NCI-H187 (cell line): ENCODE results near the gene RPH3AL.
"Not testable (repeated sequence)": the region's sequence is repeated elsewhere in the genome, so short reads cannot be mapped to it uniquely, and the experiment has no call there.

ENCODE experiments used
- DNase-seq, 2 experiments: peaks; one replicate each; lab custom pipeline; 2025; lab: John Stamatoyannopoulos, UW

The RPH3AL gene

DNA sequence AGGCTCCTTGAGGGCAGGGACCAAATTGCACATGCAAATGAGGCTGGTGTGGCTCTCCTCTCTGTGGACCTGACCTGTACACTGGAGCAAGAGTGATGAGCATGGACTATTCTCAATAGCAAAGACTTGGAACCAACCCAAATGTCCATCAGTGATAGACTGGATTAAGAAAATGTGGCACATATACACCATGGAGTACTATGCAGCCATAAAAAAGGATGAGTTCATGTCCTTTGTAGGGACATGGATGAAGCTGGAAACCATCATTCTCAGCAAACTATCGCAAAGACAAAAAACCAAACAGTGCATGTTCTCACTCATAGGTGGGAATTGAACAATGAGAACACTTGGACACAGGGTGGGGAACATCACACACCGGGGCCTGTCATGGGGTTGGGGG is 128.0 kb downstream of the RPH3AL start:
- DNase-seq: not testable (repeated sequence)

DNA sequence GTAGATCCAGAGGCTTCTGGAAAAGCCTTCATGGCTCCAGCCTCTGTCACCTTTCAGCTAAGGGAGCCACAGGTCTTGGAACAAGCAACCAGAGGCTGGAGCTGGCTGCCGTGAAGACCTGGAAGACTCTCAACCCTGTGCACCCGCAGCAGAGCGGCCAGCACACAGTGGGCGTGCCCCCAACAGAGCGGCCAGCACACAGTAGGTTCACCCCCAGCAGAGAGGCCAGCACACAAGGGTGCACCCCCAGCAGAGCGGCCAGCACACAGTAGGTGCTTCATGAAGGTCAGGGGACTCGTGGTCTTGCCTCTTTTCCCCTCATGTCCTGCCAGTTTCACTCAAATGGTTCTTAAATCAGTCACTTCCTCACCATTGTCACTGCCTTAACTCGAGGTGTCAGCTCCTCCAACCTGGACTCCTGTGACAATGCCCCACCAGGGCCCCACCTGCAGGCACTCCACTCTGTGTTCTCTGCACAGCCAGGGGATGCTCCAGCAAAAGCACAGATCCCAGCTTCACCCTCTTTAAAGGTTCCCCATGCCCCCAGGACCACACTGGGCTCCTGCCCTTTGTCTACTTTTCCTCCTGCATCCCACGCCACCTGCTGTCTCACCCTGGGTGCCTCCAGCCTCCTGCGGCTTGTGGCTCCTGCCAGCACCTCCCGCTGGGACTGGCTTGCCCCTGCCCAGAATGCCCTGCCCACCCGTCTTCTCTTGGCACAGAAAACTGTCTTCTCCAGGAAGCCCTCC is 128.7 kb downstream of the RPH3AL start:
- no peak for DNase-seq

GRCh38 chr17:222172-222571 is 130.4 kb downstream of the RPH3AL start:
- DNase-seq: no peak

- DNase-seq: no peak
Measured at GRCh38 chr17:219696-220095, 132.9 kb downstream of the RPH3AL start.

DNA sequence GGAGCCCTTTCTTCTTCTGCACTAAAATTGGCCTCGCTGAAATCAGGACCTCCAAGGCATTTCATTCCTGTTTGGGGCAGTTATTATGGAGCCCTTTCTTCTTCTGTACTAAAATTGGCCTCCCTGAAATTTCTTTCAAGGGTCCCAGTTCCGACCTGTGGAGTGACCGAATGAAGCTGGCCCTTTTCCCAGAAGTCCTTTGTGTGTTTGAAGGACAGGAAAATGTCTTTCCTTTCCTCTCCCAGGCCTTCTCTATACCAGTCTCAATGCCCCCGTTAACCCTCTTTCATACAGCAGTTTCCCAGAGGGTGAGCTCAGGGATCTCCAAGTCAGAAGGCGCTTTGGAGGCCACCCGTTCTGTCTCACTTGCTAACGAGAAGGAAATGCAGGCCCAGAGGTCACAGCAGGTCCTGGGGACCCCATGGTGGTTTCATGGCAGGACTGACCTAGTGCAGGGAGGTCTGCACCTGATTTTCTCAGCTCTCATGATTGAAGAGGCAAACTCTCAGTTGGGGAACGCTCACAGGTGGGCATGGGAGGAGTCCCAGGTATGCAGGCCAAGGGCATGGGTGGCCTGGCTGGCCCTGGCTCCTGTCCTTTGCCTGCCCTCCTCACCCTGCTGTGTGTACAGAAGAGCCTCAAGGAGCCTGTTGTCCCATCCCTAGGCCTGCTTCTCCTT is 134.0 kb downstream of the RPH3AL start:
- no peak for DNase-seq

DNA sequence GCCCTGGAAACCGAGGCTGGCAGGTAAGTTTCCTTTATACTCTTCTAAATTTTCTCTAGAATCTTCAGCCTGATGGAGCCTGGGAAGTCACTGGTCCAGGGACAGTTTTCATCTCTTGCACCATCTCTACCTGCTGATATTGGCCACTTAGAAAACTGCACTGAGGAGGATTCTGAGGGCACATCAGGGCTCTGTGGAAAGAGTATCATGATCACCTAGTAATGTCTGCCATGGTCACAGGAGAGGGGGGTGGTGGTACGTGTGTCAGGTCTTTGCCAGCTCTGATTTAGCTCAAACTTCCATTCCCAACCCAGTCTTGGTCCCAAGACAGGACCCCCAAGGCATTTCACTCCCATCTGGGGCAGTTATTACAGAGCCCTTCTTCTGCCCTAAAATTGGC is 136.0 kb downstream of the RPH3AL start:
- no peak for DNase-seq

DNA sequence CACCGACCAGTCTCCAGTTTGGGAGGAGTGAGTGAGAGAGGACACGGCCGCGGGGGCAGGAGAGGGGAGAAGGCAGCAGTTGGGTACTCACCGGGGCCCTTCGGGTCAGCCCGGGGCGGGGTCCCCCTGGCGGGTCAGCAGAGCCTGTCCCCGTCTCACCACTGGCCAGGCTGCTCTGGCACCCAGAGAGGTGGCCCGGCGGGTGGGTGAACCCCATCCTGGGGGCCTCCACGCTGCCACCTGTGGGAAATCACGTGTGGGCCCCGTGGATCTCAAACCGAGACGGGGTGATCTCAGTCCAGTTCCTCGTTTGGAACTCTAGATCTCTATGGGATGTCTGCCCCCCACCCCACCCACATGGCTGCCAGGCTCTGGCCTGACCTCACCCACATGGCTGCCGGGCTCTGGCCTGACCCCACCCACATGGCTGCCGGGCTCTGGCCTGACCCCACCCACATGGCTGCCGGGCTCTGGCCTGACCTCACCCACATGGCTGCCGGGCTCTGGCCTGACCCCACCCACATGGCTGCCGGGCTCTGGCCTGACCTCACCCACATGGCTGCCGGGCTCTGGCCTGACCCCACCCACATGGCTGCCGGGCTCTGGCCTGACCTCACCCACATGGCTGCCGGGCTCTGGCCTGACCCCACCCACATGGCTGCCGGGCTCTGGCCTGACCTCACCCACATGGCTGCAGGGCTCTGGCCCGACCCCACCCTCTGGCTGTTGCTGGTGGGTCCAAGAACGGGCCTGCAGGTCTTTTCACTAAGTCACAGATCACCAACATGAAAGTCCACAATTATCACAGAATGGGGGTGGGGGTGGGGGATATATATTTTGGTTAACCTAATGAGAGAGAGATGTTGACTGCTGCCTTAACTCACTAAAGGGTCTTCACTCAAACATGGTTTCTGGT is 136.8 kb downstream of the RPH3AL start:
- DNase-seq: not testable (repeated sequence)

GRCh38 chr17:214881-215331 is 137.7 kb downstream of the RPH3AL start:
- DNase-seq: no peak

GRCh38 chr17:213286-214105 is 139.1 kb downstream of the RPH3AL start:
- DNase-seq: no peak

- DNase-seq: no peak
Measured at GRCh38 chr17:210402-210801, 142.2 kb downstream of the RPH3AL start.

DNA sequence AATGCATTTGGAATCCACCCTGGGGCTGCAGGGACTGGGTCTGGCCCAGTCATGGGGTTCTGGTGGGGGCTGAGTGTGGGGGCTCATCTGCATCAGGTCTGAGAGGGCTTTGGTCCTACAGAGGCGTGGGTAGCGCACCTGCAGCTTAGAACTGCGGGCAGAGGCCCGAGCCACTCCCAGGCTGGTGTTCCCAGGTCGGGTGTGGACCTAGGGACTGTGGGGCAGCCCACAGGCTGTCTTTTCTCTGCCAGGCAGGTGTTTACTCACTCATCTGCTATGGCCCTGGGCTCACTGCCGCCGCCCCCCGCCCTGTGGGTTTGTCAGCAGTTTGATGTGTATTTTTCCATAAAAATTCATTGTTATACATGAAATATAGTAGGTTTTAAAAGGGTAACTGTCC is 144.2 kb downstream of the RPH3AL start:
- DNase-seq: no peak

DNA sequence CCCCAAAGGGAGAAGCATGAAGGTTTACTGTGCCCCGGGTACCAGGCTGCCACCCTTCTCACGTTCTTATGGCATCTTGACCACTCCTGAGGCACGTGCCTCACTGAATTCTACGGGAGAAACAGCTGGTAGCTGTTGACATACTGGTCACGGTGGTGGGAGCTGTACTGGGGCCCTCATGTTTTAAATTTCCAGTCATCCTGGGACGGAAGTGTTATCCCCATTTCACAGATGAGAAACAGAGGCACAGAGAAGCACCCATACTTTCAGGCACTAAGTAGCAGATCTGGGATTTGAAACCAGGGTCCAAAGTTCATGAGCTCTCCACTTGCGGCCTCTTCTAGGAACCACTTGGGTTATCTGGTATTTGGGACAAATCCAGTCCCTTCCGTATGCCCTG is 144.8 kb downstream of the RPH3AL start:
- no peak for DNase-seq

DNA sequence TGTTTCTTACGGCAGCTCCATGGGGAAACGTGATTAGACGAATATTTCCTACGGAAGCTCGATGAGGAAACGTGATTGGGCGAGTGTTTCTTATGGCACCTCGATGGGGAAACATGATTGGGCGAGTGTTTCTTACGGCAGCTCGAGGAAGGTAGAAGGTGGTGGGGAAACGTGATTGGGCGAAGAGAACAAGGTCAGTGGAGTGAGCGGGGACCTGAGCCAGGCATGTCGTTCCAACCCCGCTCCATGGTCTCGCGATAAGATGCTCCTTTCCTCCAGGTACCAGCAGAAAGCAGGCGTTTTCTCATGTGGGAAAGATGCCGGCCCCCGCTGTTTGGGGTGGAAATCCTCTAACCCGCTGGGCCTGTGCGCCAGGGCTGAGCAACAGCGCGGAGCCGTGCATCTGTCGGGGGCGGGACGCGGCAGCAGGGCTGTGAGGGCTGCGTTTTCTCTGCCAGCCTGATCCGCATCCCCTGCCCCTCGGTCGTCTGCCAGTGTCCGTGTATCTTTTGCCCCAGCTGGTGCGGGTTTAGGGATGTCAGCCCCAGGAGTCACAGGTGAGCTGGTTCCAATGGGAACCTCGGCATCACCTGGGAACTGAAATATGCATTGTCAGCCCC is 145.6 kb downstream of the RPH3AL start:
- DNase-seq: no peak

DNA sequence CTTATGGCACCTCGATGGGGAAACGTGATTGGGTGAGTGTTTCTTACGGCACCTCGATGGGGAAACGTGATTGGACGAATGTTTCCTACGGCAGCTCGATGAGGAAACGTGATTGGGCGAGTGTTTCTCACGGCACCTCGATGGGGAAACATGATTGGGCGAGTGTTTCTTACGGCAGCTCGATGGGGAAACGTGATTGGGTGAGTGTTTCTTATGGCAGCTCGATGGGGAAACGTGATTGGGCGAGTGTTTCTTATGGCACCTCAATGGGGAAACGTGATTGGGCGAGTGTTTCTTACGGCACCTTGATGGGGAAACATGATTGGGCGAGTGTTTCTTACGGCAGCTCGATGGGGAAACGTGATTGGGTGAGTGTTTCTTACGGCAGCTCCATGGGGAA is 146.1 kb downstream of the RPH3AL start:
- DNase-seq: not testable (repeated sequence)

DNA sequence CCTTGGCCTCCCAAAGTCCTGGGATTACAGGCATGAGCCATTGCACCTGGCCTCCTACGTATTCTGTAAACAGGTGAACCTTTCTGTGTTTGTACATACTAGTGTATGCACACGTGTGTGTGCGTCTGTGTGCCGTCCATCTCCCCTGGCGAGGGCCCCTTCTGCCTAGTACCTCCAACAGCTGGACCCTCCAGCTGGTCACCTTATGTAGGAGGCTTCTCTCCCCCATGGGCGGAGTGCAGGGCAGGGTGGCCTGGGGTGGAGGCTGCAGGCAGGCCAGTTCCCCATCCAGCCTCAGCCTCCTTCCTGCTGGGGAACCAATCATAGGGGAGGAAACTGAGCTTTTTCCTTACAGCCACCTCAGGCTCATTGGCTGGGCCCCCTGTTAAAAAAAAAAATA is 146.8 kb downstream of the RPH3AL start:
- no peak for DNase-seq

DNA sequence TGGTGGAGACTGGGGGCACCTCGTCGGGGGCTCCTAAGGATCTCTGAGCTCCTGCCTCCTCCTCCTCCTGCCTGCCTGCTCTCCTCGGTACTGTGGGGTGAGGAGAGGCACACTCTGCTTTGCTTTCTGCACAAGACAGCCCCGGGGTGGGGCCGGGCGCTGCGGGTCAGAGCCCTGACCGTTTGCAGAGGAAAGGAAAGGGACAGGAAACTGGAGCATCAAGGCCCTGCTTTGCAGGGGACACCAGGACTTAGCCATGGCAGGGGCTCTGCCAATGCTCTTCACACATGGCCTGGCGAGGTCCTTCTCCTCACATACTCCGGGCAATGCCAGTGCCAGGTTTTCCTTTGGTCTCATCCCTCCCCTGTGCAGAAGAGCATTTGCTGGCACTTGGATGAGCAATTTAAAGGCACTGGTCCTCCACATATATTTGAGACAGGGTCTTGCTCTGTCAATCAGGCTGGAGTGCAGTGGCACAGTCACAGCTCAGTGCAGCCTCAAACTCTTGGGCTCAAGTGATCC is 147.4 kb downstream of the RPH3AL start:
- DNase-seq: no peak

- DNase-seq: no peak
Measured at GRCh38 chr17:204427-205147, 148.0 kb downstream of the RPH3AL start.

DNA sequence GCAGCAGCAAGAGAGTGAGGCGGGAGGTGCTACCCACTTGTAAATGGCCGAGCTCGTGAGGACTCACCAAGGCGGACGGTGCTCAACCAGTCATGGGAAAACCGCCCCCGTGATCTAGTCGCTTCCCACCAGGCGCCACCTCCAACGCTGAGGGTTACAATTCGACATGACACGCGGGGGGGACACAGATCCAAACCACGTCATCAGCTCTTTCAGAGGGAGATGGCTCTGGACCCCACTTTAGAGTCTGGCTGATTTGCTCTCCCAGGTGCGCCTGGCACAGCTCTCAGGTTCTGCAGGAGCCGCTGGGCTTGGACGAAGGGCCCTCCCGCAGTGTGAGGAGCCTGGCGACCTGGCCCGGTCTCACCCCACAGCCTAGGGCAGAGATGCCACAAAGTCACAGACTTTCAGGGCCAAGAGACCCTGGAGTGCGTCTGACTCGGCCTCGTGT is 150.1 kb downstream of the RPH3AL start:
- no peak for DNase-seq

DNA sequence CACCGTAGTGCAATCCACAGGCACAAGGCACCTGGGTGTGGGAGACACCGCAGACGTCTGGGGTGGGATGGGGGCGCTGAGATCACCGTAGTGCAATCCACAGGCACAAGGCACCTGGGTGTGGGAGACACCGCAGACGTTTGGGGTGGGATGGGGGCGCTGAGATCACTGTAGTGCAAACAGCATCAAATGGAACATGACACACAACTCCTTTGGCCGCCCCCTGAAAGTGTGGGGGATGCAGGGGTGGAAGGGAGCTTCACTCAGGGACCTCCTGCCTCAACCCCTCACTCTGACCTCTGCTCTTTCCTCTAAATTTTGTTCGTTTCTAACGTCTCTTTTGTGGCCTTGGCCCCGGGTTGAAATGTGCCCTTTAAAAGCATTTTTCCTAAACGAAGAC is 150.9 kb downstream of the RPH3AL start:
- DNase-seq: not testable (repeated sequence)

DNA sequence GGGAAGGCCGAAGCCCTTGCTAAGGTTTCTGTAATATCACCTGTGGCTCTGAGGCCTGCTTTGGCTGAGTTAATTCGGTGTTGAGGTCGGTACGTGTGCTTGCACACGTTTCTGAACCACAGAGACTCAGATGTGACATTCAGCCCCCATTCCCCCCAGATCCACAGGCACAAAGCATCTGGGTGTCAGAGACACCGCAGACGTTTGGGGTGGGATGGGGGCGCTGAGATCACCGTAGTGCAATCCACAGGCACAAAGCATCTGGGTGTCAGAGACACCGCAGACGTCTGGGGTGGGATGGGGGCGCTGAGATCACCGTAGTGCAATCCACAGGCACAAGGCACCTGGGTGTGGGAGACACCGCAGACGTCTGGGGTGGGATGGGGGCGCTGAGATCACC is 151.3 kb downstream of the RPH3AL start:
- DNase-seq: not testable (repeated sequence)
